Activated naive CD4-positive, alpha-beta T cell treated with anti-CD3 and anti-CD28 coated beads, Interleukin-2, amount 50 U/mL, for 24 hours (primary cell): ENCODE results near the gene PDX1.

ENCODE experiments used
- H3K27ac Mint-ChIP-seq: one replicate; pipeline ENCODE4 v1.8.0; 2021; ENCODE audit warnings: mild to moderate bottlenecking, mixed read lengths
- H3K27me3 Mint-ChIP-seq: one replicate; pipeline ENCODE4 v1.8.0; 2021; ENCODE audit warnings: mixed read lengths
- H3K36me3 Mint-ChIP-seq: one replicate; pipeline ENCODE4 v1.8.0; 2021; ENCODE audit warnings: mixed read lengths
- H3K4me1 Mint-ChIP-seq: one replicate; pipeline ENCODE4 v1.8.0; 2021; ENCODE audit warnings: mixed read lengths
- H3K4me3 Mint-ChIP-seq: one replicate; pipeline ENCODE4 v1.8.0; 2021; ENCODE audit warnings: mild to moderate bottlenecking, mixed read lengths
- H3K9me3 Mint-ChIP-seq: one replicate; pipeline ENCODE4 v1.8.0; 2021; ENCODE audit warnings: mixed read lengths

Gene PDX1

GRCh38 chr13:27971776-27972477, 52.1 kb downstream of the PDX1 start:
- no peaks in the 10 kb centered on the region for H3K36me3 Mint-ChIP-seq
- no peaks in the 10 kb centered on the region for H3K9me3 Mint-ChIP-seq
- no peak overlapping the region for H3K27ac Mint-ChIP-seq
- peaks cover 63% of the 10 kb centered on the region for H3K27me3 Mint-ChIP-seq
- H3K4me3 Mint-ChIP-seq, result no peak overlapping the region
- peaks cover 21% of the 10 kb centered on the region for H3K4me1 Mint-ChIP-seq

GRCh38 chr13:27972478-27972820, 52.6 kb downstream of the PDX1 start:
- no peaks in the 10 kb centered on the region for H3K9me3 Mint-ChIP-seq

GRCh38 chr13:27973291-27973690, 53.5 kb downstream of the PDX1 start:
- Mint-ChIP-seq H3K4me1 (peaks cover 13% of the 10 kb centered on the region), H3K27ac (no peak overlapping the region), H3K27me3 (peaks cover 55% of the 10 kb centered on the region), H3K4me3 (no peak overlapping the region), H3K36me3 (no peaks in the 10 kb centered on the region), H3K9me3 (no peaks in the 10 kb centered on the region)

More at GRCh38 chr13:27972478-27972820, 52.6 kb downstream of the PDX1 start:
- Mint-ChIP-seq H3K36me3 (no peaks in the 10 kb centered on the region), H3K4me3 (no peak overlapping the region), H3K27ac (no peak overlapping the region), H3K27me3 (peaks cover 59% of the 10 kb centered on the region), H3K4me1 (peaks cover 17% of the 10 kb centered on the region)

GRCh38 chr13:27973961-27974662, 54.3 kb downstream of the PDX1 start:
- Mint-ChIP-seq H3K27me3 (peaks cover 60% of the 10 kb centered on the region), H3K4me1 (peaks cover 19% of the 10 kb centered on the region), H3K4me3 (no peak overlapping the region), H3K36me3 (no peaks in the 10 kb centered on the region), H3K27ac (no peak overlapping the region), H3K9me3 (no peaks in the 10 kb centered on the region)
